ENCODE results near the gene RSBN1L. TPM values are rescaled to one million over a fixed set of nuclear protein-coding genes. Genes with fewer than 3 reads are reported as not detected.

The RSBN1L gene
- total and polyA plus RNA-seq, 3 experiments from 2014 or later, result 9.6 to 24.5 (median 23.4) TPM

DNA sequence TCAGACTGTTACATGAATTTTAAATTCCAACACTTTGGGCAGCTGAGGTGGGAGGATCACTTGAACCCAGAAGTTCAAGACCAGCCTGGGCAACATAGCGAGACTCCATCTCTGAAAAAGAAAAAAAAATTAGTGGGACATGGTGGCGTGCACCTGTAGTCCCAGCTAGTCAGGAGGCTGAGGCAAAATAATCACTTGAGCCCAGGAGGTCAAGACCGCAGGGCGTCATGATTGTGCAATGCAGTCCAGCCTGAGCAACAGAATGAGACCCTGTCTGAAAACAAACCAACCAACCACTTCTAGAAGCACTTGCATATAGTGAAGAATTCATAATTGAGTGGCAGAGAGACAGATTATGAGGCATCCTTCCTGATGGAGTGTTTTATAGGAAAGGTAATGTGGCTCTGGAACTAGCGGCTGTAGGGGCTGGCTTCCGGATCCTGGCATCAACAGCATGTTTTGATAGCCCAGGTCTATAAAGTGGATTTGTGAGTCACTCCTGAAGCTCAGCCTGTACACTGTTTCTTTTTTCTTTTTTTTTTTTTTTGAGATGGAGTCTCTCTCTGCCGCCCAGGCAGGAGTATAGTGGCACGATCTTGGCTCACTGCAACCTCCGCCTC, 40.3 kb upstream of the RSBN1L start:
- Mint-ChIP-seq H3K27ac (no peak overlapping the region), H3K4me1 (peaks cover 0 to 3% (median 0%) of the 10 kb centered on the region in 3 donors), H3K4me3 (no peak overlapping the region), H3K27me3 (no peaks in the 10 kb centered on the region), H3K9me3 (no peaks in the 10 kb centered on the region), H3K36me3 (no peaks in the 10 kb centered on the region)
- no peak overlapping the region for H3K27ac ChIP-seq (ENCODE audit: low read depth, low read length)
- ChIA-PET POLR2A (no interaction called here), CTCF (interaction anchor here (0.7 to 4.8 kb wide), 11 partner anchors 11 to 384 kb away, joined by 3 to 32 read pairs (median 3); partner anchors contain the start of gene RSBN1L)
- H3K4me3 ChIP-seq (ENCODE audit: low read length), result no peak overlapping the region
- no peak for DNase-seq
- no peaks in the 10 kb centered on the region for H3K9me3 ChIP-seq (ENCODE audit: low read length)
- no peaks in the 10 kb centered on the region for H3K27me3 ChIP-seq (ENCODE audit: insufficient read depth, low read length, poor library complexity, severe bottlenecking)
- no peaks in the 10 kb centered on the region for H3K4me1 ChIP-seq (ENCODE audit: insufficient read depth, low read length)
- H3K36me3 ChIP-seq (ENCODE audit: insufficient read depth, low read length), result no peaks in the 10 kb centered on the region

DNA sequence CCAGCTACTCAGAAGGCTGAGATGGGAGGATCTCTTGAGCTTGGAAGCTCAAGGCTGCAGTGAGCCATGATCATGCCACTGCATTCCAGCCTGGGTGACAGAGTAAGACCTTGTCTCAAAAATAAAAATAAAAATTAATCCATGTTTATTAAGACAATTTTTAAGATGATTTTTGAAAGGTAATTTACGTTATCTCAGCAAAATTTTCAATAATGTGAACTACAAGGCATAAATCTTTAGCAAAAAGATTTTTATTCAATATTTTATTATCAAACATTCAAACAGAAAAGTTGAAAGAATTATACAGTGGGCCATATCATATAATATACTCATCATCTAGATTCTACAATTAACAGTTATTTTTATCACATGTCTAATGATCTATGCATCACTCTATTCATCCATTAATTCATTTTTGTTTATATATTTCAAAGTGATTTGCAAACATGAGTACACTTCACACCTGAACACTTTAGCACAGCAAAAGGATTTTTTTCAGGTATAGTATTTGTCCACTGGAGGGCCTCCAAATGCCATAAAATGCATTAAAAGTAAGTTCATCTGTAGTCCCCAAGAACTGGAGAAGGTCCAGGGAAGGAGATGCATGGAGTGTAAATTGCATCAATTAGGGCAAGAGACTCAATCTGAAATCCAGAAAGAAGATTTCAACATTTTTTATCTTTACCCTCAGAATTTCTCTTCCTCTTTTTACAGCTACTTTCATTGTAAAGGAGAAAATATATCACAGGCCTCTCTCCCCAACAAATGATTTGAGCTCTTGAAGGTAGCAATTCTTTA, 38.6 kb upstream of the RSBN1L start:
- peak in 2 of 5 donors; percentile 32 to 36 for DNase-seq
- Histone ChIP-seq H3K27ac (ENCODE audit: low read depth, low read length) (no peak overlapping the region), H3K9me3 (ENCODE audit: low read length) (no peaks in the 10 kb centered on the region), H3K4me1 (ENCODE audit: insufficient read depth, low read length) (no peaks in the 10 kb centered on the region), H3K36me3 (ENCODE audit: insufficient read depth, low read length) (no peaks in the 10 kb centered on the region), H3K27me3 (ENCODE audit: insufficient read depth, low read length, poor library complexity, severe bottlenecking) (no peaks in the 10 kb centered on the region), H3K4me3 (ENCODE audit: low read length) (no peak overlapping the region)
- ChIA-PET POLR2A (interaction anchor here (1.1 kb wide), 1 partner anchor 38 kb away, joined by 3 read pairs; no protein-coding TSS in a partner anchor), CTCF (interaction anchor here (0.7 to 4.8 kb wide), 10 partner anchors 16 to 383 kb away, joined by 3 to 32 read pairs (median 4); no protein-coding TSS in a partner anchor)
- Mint-ChIP-seq H3K36me3 (no peaks in the 10 kb centered on the region), H3K9me3 (no peaks in the 10 kb centered on the region), H3K4me3 (no peak overlapping the region), H3K27ac (no peak overlapping the region), H3K27me3 (no peaks in the 10 kb centered on the region), H3K4me1 (no peaks in the 10 kb centered on the region)

DNA sequence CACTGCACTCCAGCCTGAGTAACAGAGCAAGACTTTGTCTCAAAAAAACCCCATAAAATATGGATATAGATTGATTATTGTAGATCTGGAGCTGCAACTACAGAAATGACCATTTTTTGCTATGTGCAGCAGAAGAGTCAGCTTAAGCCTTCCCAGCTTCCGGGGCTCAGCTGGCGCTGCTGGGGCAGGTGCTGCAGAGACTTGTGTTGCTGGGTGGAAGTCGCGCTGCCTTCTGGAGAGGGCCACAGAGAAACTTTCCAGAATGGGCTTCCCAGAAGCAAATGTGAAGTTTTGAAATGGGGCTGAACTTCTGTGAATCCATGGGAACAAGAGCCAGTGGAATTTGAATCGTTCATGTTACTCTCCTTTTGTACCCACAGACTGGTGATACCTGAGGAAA, 37.3 kb upstream of the RSBN1L start:
- no peaks in the 10 kb centered on the region for H3K4me1 Mint-ChIP-seq
- no peak overlapping the region for H3K27ac ChIP-seq (ENCODE audit: low read depth, low read length)
- no peaks in the 10 kb centered on the region for H3K4me1 ChIP-seq (ENCODE audit: insufficient read depth, low read length)
- H3K27ac Mint-ChIP-seq, result no peak overlapping the region
- no peaks in the 10 kb centered on the region for H3K9me3 ChIP-seq (ENCODE audit: low read length)
- no peaks in the 10 kb centered on the region for H3K36me3 ChIP-seq (ENCODE audit: insufficient read depth, low read length)
- H3K4me3 Mint-ChIP-seq, result no peak overlapping the region
- no peak for DNase-seq
- H3K4me3 ChIP-seq (ENCODE audit: low read length), result no peak overlapping the region
- H3K27me3 Mint-ChIP-seq, result peaks cover 0 to 2% of the 10 kb centered on the region in 2 donors
- H3K9me3 Mint-ChIP-seq, result no peaks in the 10 kb centered on the region
- H3K27me3 ChIP-seq (ENCODE audit: insufficient read depth, low read length, poor library complexity, severe bottlenecking), result no peaks in the 10 kb centered on the region
- POLR2A ChIA-PET, result no interaction called here
- H3K36me3 Mint-ChIP-seq, result no peaks in the 10 kb centered on the region
- CTCF ChIA-PET, result interaction anchor here (1.0 to 4.8 kb wide), 6 partner anchors 15 to 382 kb away, joined by 4 to 32 read pairs (median 4); no protein-coding TSS in a partner anchor

DNA sequence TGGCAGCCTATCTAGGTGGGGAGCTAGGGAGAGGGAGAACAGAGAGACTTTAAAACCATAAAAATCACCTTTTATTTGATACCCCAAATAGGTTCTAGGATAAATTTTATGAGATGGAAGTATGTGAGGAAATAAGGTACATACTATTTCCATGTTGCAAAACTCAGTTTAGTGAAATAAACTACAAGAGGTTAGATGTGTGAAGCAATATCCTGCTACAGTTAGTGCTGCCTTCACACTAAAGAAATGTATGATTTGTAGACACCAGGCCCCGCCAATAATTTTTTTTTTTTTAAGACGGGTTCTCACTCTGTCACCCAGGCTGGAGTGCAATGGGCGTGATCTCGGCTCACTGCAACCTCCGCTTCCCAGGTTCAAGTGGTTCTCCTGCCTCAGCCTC, 34.4 kb upstream of the RSBN1L start:
- H3K36me3 ChIP-seq (ENCODE audit: insufficient read depth, low read length), result no peaks in the 10 kb centered on the region
- DNase-seq, result no peak
- no peak overlapping the region for H3K4me3 Mint-ChIP-seq
- H3K27me3 Mint-ChIP-seq, result peaks cover 0 to 2% of the 10 kb centered on the region in 2 donors
- H3K27ac ChIP-seq (ENCODE audit: low read depth, low read length), result no peak overlapping the region
- CTCF ChIA-PET, result interaction anchor here (1.5 to 2.4 kb wide), 2 partner anchors 10 to 99 kb away, joined by 3 to 6 read pairs; no protein-coding TSS in a partner anchor
- H3K36me3 Mint-ChIP-seq, result no peaks in the 10 kb centered on the region
- no peaks in the 10 kb centered on the region for H3K9me3 ChIP-seq (ENCODE audit: low read length)
- H3K4me1 ChIP-seq (ENCODE audit: insufficient read depth, low read length), result no peaks in the 10 kb centered on the region
- POLR2A ChIA-PET, result no interaction called here
- H3K27ac Mint-ChIP-seq, result no peak overlapping the region
- no peaks in the 10 kb centered on the region for H3K4me1 Mint-ChIP-seq
- no peaks in the 10 kb centered on the region for H3K27me3 ChIP-seq (ENCODE audit: insufficient read depth, low read length, poor library complexity, severe bottlenecking)
- no peaks in the 10 kb centered on the region for H3K9me3 Mint-ChIP-seq
- no peak overlapping the region for H3K4me3 ChIP-seq (ENCODE audit: low read length)

DNA sequence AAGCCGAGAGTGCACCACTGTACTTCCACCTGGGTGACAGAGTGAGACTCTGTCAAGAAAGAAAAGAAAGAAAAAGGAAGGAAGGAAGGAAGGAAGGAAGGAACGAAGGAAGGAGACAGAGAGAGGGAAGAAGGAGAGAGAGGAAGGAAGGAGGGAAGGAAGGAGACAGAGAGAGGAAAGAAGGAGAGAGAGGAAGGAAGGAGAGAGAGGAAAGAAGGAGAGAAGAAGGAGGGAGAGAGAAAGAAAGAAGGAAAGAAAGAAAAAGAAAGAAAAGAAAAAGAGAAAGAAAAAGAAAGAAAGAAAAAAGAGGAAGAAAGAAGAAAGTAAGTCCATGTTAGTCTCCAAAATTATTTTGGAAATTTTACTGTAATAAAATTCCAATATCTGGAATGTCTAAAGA, 33.4 kb upstream of the RSBN1L start:
- Histone ChIP-seq H3K9me3 (ENCODE audit: low read length) (no peaks in the 10 kb centered on the region), H3K4me3 (ENCODE audit: low read length) (no peak overlapping the region), H3K27ac (ENCODE audit: low read depth, low read length) (no peak overlapping the region), H3K36me3 (ENCODE audit: insufficient read depth, low read length) (no peaks in the 10 kb centered on the region), H3K4me1 (ENCODE audit: insufficient read depth, low read length) (no peaks in the 10 kb centered on the region), H3K27me3 (ENCODE audit: insufficient read depth, low read length, poor library complexity, severe bottlenecking) (no peaks in the 10 kb centered on the region)
- ChIA-PET POLR2A (no interaction called here), CTCF (no interaction called here)
- no peak overlapping the region for H3K27ac Mint-ChIP-seq
- no peaks in the 10 kb centered on the region for H3K36me3 Mint-ChIP-seq
- H3K4me1 Mint-ChIP-seq, result no peaks in the 10 kb centered on the region
- peaks cover 0 to 2% of the 10 kb centered on the region in 2 donors for H3K27me3 Mint-ChIP-seq
- H3K9me3 Mint-ChIP-seq, result no peaks in the 10 kb centered on the region
- DNase-seq, result no peak
- no peak overlapping the region for H3K4me3 Mint-ChIP-seq

DNA sequence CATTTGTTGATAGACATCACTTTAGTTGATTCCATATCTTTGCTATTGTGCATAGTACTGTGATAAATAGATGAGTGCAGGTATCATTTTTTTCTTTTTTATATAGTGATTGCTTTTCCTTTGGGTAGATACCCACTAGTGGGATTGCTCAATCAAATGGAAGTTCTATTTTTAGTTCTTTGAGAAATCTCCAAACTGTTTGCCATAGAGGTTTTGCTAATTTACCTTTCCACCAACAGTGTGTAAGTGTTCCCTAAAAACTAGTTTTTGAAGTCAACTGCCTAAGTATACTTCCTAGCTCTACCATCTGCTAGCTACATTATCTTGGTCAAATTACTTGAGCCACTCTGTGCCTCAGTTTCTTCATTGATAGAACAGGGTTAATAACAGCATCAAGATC, 31.5 kb upstream of the RSBN1L start:
- H3K27me3 Mint-ChIP-seq, result peaks cover 0 to 2% of the 10 kb centered on the region in 2 donors

DNA sequence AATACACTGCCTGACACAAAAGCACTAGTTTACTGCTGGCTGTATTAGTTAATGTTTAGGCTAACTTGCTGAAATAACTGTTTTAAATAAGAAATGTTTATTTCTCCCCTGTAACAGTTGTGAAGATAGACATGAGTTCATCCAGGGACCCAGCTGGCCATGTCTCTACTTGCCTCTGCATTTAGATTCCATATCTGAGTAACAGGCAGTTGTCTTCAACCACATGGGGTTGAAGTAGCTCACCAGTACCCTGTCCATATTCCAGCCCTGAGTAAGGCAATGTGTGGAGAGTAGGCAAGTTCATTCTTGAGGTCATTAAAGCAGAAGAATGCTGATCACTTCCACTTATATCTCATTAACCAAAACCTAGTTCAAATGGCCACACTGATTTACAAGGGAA, 31.1 kb upstream of the RSBN1L start:
- Mint-ChIP-seq H3K27me3 (peaks cover 0 to 2% of the 10 kb centered on the region in 2 donors), H3K9me3 (no peaks in the 10 kb centered on the region), H3K4me1 (no peaks in the 10 kb centered on the region), H3K4me3 (no peak overlapping the region), H3K36me3 (no peaks in the 10 kb centered on the region), H3K27ac (no peak overlapping the region)
- DNase-seq, result no peak
- CTCF ChIA-PET, result interaction anchor here (2.1 kb wide), 1 partner anchor 13 kb away, joined by 6 read pairs; no protein-coding TSS in a partner anchor
- Histone ChIP-seq H3K27me3 (ENCODE audit: insufficient read depth, low read length, poor library complexity, severe bottlenecking) (no peaks in the 10 kb centered on the region), H3K27ac (ENCODE audit: low read depth, low read length) (no peak overlapping the region), H3K36me3 (ENCODE audit: insufficient read depth, low read length) (no peaks in the 10 kb centered on the region), H3K4me1 (ENCODE audit: insufficient read depth, low read length) (no peaks in the 10 kb centered on the region), H3K9me3 (ENCODE audit: low read length) (no peaks in the 10 kb centered on the region), H3K4me3 (ENCODE audit: low read length) (no peak overlapping the region)
- POLR2A ChIA-PET, result no interaction called here

More for the DNA sequence above, 31.5 kb upstream of the RSBN1L start:
- no peak overlapping the region for H3K4me3 Mint-ChIP-seq
- CTCF ChIA-PET, result interaction anchor here (2.1 kb wide), 1 partner anchor 13 kb away, joined by 6 read pairs; no protein-coding TSS in a partner anchor
- no peak for DNase-seq
- Histone ChIP-seq H3K27me3 (ENCODE audit: insufficient read depth, low read length, poor library complexity, severe bottlenecking) (no peaks in the 10 kb centered on the region), H3K36me3 (ENCODE audit: insufficient read depth, low read length) (no peaks in the 10 kb centered on the region), H3K9me3 (ENCODE audit: low read length) (no peaks in the 10 kb centered on the region), H3K4me3 (ENCODE audit: low read length) (no peak overlapping the region), H3K4me1 (ENCODE audit: insufficient read depth, low read length) (no peaks in the 10 kb centered on the region), H3K27ac (ENCODE audit: low read depth, low read length) (no peak overlapping the region)
- POLR2A ChIA-PET, result no interaction called here
- H3K36me3 Mint-ChIP-seq, result no peaks in the 10 kb centered on the region
- no peaks in the 10 kb centered on the region for H3K9me3 Mint-ChIP-seq
- H3K4me1 Mint-ChIP-seq, result no peaks in the 10 kb centered on the region
- H3K27ac Mint-ChIP-seq, result no peak overlapping the region

DNA sequence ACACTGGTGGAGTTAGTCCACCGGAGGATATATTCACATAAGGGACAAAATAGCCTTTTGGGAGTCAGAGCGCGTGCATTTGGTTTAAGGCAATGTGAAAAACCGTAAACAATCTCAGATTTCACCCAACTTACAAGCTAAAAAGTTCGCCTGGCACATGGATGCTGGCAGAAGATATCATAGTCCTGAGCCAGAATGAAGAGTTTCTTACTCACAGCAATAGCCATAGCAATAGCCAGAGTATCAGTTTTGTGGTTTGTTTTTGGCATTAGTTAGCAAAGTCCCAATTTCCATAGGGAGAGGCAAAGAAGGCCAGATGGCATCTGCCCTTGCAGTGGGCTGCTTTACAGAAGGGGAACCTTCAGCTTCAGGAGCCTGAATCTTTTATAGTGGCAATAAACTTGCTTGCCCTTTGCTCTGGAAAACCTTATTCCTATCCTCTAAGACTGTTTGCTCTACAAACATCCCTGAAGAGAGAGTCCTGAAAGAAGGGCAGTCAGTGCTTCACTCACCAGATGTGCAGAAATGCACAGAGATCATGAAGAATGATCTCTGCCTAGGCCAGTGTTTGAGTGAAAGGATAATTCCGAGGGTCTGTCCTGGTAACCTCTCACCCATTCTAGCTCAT, 28.7 kb upstream of the RSBN1L start:
- H3K4me1 Mint-ChIP-seq, result no peaks in the 10 kb centered on the region
- peaks cover 0 to 2% of the 10 kb centered on the region in 2 donors for H3K27me3 Mint-ChIP-seq
- H3K36me3 Mint-ChIP-seq, result no peaks in the 10 kb centered on the region
- Histone ChIP-seq H3K9me3 (ENCODE audit: low read length) (no peaks in the 10 kb centered on the region), H3K4me3 (ENCODE audit: low read length) (no peak overlapping the region), H3K27me3 (ENCODE audit: insufficient read depth, low read length, poor library complexity, severe bottlenecking) (no peaks in the 10 kb centered on the region), H3K4me1 (ENCODE audit: insufficient read depth, low read length) (no peaks in the 10 kb centered on the region), H3K36me3 (ENCODE audit: insufficient read depth, low read length) (no peaks in the 10 kb centered on the region), H3K27ac (ENCODE audit: low read depth, low read length) (no peak overlapping the region)
- DNase-seq, result no peak
- no peak overlapping the region for H3K4me3 Mint-ChIP-seq
- H3K27ac Mint-ChIP-seq, result no peak overlapping the region
- no peaks in the 10 kb centered on the region for H3K9me3 Mint-ChIP-seq
- POLR2A ChIA-PET, result no interaction called here
- CTCF ChIA-PET, result no interaction called here

All from CD8-positive, alpha-beta memory T cell (primary cell).